Measurements from ENCODE around the gene OR4D11.

- no peak for TF ChIP-seq CTCF (conservative IDR thresholded peaks at IDR 0.05; ENCODE audit: low read length)
- TF ChIP-seq EZH2phosphoT487 (IDR thresholded peaks at IDR 0.05; ENCODE audit: borderline replicate concordance, low read depth, low read length): no peak
Observed at GRCh38 chr11:59548309-59548656, 44.9 kb downstream of the OR4D11 start.

Data from OCI-LY7 (cell line).